GM18861 (cell line): ENCODE measurements around the gene MAX.
A peak's percentile ranks its signal among the peaks of the same experiment; 100 is the strongest.

Experiments
- ATAC-seq: cut with Tn5 transposase; IDR thresholded peaks from one replicate; pipeline ENCODE4 v1.9.1; 2021; ENCODE audit not compliant: unreplicated experiment

The MAX gene

GRCh38 chr14:65074449-65075150 is 27.7 kb downstream of the MAX start:
- ATAC-seq, result no peak

- no peak for ATAC-seq
Observed at GRCh38 chr14:65073605-65074201, 28.6 kb downstream of the MAX start.

GRCh38 chr14:65072937-65073336 is 29.4 kb downstream of the MAX start:
- no peak for ATAC-seq

GRCh38 chr14:65072256-65072655 is 30.1 kb downstream of the MAX start:
- ATAC-seq, result no peak

- no peak for ATAC-seq
Observed at GRCh38 chr14:65071544-65071943, 30.8 kb downstream of the MAX start.

GRCh38 chr14:65070471-65070976 is 31.8 kb downstream of the MAX start:
- ATAC-seq, result peak; percentile 50

GRCh38 chr14:65069874-65070413 is 32.4 kb downstream of the MAX start:
- ATAC-seq, result no peak

GRCh38 chr14:65065719-65066118 is 36.6 kb downstream of the MAX start:
- ATAC-seq, result no peak

- no peak for ATAC-seq
Observed at GRCh38 chr14:65062096-65063075, 39.9 kb downstream of the MAX start.

GRCh38 chr14:65057695-65058094 is 44.6 kb downstream of the MAX start:
- no peak for ATAC-seq

- no peak for ATAC-seq
Observed at GRCh38 chr14:65054471-65055085, 47.7 kb downstream of the MAX start.

GRCh38 chr14:65053466-65053865 is 48.9 kb downstream of the MAX start:
- ATAC-seq, result no peak

- no peak for ATAC-seq
Observed at GRCh38 chr14:65052832-65053231, 49.5 kb downstream of the MAX start.

GRCh38 chr14:65045709-65046108 is 56.6 kb downstream of the MAX start:
- ATAC-seq, result no peak

GRCh38 chr14:65045006-65045405 is 57.3 kb downstream of the MAX start:
- ATAC-seq, result no peak

GRCh38 chr14:65044596-65044959 is 57.7 kb downstream of the MAX start:
- no peak for ATAC-seq

- no peak for ATAC-seq
Observed at GRCh38 chr14:65043893-65044595, 58.3 kb downstream of the MAX start.

GRCh38 chr14:65042731-65043372 is 59.5 kb downstream of the MAX start:
- no peak for ATAC-seq

GRCh38 chr14:65042296-65042695 is 60.0 kb downstream of the MAX start:
- no peak for ATAC-seq

- no peak for ATAC-seq
Observed at GRCh38 chr14:65041434-65041915, 60.8 kb downstream of the MAX start.
